Posterior cingulate gyrus (tissue), 11 donors: ENCODE measurements around the gene CHST11.

Source experiments
- DNase-seq, 10 donors: peaks; one replicate each; pipeline versions ENCODE4 v3.0.0 to v3.0.0-alpha.2; 2020 to 2021; ENCODE audit warnings: mixed read lengths in 3 of 10
- intact Hi-C: fragments of 100-400 bp; cut with DNase I; formaldehyde crosslinking; loops from one replicate; pipeline ENCODE4 v1.15.1; 2023

The CHST11 gene

DNA sequence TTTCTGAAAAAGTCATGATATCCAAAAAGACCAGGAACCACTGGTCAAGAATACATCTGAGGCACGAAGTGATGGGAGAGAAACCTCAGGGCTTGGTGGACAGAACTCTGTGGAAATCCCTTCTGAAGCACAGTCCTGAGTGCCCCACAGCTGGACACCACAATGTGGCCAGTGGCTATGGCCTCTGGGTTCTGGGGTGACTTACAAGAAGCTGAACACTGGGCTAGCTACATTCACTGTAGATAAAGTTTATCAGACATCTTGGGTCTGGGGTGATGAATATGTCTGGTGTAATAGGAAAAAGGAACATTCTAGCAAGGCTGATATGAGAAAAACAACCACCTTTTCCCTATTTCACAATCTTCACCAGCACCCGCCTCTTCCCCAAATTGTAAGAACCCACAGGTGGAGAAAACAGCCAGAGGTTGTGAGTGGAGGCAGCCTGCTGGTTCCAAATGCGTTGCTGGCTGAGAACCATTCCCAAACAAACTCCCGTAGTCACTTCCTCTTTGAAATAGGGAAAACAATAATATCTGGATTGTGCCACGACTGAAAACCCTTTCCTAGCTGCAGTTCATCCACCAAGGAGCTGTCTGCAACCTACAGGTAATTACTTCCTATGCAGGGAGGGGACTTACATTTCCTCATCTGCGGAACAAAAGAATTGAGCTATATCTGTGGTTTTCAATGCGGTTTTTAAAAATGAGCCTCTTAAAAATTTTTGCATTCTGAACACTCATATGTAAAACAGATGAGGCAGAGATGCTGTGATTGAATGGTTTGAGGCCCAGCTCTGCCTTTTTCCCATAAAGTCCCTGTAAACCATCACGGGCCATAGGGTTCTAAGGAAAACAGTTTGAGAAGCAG lies 307.7 kb downstream of the CHST11 start:
- DNase-seq, result no peak
- intact Hi-C loops, result no loop called here

DNA sequence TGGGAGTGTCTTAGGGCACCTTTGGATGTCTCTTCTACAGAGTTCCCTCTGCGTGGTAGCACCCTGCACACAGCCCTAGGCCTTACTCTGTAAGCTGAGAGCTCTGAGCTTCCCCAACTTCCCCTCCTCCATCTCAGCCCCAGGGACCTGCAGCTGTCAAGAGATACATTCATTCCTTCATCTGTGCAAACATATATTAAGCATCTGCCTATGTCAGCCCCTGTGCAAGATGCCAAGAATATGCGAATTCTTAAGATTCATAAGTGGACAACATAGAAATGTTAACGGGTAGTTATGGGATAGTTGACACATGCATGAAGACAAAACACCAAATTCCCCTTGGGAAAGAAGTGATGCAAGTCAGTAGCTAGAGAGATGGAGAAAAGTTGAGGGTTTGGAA lies 310.5 kb downstream of the CHST11 start:
- intact Hi-C loops, result no loop called here
- no peak for DNase-seq

DNA sequence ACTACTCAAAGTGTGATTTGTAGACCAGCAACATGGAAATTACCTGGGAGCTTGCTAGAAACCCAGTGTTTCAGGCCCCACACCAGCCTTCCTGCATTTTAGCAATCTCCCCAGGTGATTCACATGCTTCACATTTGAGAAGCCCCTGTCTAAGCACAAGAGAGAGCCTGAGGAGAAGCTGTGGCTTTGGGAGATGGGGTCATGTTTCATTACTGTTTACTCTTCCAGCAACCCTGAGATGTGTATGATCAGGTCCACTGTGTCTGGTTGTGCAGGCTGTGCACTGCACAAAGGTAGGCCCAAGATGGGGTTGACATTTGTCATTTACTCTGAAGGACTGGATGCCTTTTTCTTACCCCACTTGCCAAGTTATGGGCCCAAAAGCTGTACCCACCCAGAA lies 311.3 kb downstream of the CHST11 start:
- intact Hi-C loops, result no loop called here
- no peak for DNase-seq

DNA sequence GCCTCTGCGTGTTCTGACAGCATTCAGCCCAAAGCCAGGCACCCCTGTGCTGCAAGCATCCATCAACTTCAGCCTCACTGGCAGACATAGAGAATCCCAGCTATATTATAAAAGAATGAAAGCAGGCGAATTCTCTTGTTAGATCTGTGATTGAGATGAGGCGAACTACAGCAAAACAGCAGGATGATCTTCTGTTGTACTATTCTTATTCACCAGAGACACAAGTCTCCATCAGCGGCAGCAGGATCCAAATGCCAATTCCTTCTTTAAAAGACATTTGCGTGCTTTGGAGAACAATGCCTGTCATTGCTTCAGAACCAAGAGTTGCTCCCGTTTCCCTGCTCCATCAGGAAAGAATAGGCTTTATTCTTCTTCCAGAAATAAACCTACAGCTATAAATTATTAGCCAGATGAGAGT lies 312.4 kb downstream of the CHST11 start:
- intact Hi-C loops, result no loop called here
- no peak for DNase-seq

GRCh38 chr12:104772336-104772735 lies 315.6 kb downstream of the CHST11 start:
- intact Hi-C loops, result no loop called here

DNA sequence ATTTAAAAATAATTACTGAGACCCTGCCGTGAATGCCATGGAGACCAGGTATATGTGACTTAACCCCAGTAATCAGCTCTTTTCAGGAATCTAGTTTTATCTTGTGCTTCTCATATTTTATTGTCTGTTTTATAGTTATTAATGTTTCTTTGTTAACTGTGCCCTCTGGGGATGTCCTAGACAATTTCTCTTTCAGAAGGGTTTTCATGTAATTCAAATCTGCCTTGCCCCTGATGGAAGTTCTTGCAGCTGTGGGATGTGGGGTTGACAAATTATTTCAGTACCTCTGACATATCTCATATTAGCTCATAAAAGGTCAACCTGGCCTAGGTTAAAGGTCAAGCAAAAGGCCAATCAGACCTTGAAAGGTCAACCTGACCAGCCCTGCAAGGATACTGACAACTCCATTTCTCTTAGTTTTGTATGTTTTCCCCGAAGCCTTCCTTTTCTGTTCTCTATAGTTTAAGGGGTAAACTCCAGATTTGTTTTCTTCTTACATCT lies 319.0 kb downstream of the CHST11 start:
- no peak for DNase-seq
- intact Hi-C loops, result no loop called here

More at GRCh38 chr12:104772336-104772735, 315.6 kb downstream of the CHST11 start:
- no peak for DNase-seq

GRCh38 chr12:104779134-104779533 lies 322.4 kb downstream of the CHST11 start:
- DNase-seq, result no peak

DNA sequence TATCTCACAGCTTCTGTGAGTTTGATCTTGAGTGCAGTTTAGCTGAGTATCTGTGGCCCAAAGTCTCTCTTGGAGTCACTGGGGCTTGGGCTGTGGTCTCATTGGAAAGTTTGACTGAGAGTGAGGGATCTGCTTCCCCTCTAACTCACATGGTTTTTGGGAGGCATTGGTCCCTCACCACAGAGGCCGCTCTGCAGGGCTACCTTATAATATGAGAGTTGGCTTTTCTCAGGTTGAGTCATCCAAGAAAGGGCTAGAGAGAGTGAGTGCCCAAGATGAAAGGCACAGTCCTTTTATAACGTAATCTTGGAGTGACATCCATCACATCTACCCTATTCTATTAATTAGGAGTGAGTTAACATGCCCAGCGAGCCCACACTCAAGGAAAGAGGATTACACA lies 325.5 kb downstream of the CHST11 start:
- intact Hi-C loops, result no loop called here
- DNase-seq, result peak in 1 of 10 donors; percentile 52

More at GRCh38 chr12:104779134-104779533, 322.4 kb downstream of the CHST11 start:
- intact Hi-C loops, result no loop called here

DNA sequence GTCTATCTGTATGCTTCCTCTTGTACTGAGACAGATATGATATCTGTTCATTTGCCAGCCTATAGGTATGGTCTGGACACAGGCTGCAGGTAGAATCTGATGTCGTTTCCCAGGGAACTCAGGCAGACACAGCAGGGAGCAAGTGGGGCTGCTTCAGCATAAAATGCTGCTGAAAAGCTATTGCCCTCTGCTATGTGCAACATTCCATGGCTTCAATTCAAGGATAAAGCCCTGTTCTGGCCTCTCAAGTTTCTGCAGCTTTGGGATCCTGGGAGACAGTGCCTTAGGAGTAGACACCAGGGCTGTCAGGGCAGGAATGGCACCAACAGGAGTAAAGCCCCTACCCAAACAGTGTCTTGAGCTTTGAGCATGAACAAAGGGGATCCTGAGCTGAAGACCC lies 327.8 kb downstream of the CHST11 start:
- intact Hi-C loops, result no loop called here
- DNase-seq, result no peak

DNA sequence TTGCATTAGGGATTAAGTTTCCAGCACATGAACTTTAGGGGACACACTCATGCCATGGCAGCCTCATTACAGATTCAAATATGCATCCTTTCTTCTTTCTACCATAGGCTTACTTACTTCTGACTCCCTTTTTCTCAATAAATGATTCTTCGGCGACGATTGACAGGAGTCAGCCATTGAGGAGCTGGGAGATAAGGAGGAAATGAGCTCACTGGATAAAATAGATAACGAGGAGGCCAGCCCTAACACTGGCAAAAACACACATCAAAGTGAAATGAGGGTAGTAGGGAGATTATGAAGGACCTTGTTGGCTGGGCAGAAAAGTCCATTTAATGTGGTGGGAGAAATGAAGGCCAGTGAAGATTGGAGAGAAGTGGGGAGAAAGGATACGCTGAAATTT lies 329.1 kb downstream of the CHST11 start:
- DNase-seq, result no peak
- intact Hi-C loops, result no loop called here

- intact Hi-C loops, result no loop called here
- DNase-seq, result no peak
Observed at GRCh38 chr12:104786352-104786751, 329.6 kb downstream of the CHST11 start.

DNA sequence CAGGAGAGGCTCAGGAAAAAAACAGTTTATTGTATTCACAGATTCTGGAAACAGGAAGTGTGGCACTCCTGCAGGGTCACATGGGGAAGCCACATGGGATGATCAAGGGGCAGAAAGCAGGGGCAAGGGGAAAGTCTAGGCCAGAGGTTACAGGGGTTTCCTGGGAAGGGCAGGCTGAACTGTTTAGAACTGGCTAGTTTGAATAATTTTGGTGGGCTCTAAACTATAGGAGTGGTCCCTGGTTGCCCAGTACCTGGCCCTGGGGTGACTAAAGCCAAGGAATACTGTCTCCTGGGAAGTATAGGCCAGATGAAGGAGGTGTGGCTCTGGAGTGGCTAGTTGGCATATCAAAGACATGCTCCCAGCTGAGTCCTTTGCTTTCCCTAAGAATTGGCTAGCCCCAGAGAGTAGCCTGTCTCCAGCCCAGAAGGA lies 332.1 kb downstream of the CHST11 start:
- intact Hi-C loops, result no loop called here
- no peak for DNase-seq

GRCh38 chr12:104790296-104791125 lies 333.8 kb downstream of the CHST11 start:
- intact Hi-C loops, result no loop called here
- peak in 3 of 10 donors; percentile 27 to 74 (median 73) for DNase-seq

- no peak for DNase-seq
- intact Hi-C loops, result no loop called here
Observed at GRCh38 chr12:104792570-104792969, 335.8 kb downstream of the CHST11 start.

DNA sequence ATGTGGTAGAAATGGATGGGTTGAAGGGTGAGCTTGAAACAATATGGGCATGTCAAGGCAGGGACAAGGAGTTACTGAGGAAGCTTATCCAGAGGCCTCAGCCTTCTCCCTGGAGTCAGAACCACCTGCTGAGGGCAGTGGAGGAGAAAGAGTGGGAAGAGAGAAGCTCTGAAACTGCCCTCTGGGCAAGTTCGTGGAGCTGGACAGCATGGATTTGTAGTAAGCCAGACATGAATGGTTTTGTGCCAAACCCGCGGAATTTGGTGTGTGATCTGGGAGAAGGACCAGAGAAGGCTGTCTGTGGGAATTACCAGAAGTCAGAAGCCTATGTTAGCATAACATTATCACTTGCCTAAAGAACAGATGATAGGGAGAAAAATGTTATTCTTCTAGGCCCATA lies 336.5 kb downstream of the CHST11 start:
- intact Hi-C loops, result no loop called here
- DNase-seq, result no peak

- intact Hi-C loops, result no loop called here
- DNase-seq, result no peak
Observed at GRCh38 chr12:104793968-104794367, 337.2 kb downstream of the CHST11 start.

DNA sequence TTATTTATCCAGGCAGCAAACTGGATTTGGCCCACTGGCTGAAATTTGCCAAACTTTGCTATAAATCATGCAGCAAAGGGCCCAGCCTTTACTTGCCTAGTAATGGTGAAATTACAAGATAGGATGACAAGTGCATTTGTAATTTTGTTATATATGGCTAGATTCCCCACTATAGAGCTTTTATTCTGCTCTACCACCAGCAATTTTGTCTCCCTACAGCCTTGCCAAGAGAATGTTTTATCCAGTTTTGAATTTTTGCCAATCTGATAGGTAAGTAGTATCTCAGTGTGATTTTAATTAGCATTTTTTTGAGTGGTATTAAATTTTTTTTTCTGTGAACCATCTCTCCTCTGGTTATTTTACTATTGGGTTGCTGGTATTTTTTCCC lies 339.7 kb downstream of the CHST11 start:
- intact Hi-C loops, result no loop called here
- no peak for DNase-seq

GRCh38 chr12:104799458-104799857 lies 342.7 kb downstream of the CHST11 start:
- DNase-seq, result no peak
- intact Hi-C loops, result no loop called here

- no peak for DNase-seq
- intact Hi-C loops, result no loop called here
Observed at GRCh38 chr12:104801005-104801404, 344.3 kb downstream of the CHST11 start.

DNA sequence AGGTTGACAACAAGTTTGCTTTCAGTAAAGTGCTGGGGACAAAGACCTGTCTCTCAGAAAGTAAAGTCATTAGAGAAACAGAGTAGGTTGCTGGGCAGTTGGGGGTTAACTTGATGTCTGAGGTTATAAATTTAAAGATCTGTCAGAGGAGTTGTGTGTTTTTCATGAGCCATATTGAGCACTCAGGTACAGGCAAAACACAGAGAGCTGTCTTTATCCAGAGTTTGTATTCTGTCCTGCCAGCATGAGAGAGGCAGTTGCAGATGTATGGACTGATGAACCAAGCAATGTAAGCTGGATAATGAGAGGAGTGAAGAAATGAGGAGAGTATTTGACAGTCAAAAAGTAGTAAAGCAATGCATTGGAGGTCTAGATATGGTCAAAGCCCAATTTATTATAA lies 344.7 kb downstream of the CHST11 start:
- intact Hi-C loops, result no loop called here
- DNase-seq, result no peak

GRCh38 chr12:104802208-104802607 lies 345.5 kb downstream of the CHST11 start:
- intact Hi-C loops, result no loop called here

More at GRCh38 chr12:104802208-104802607, 345.5 kb downstream of the CHST11 start:
- DNase-seq, result no peak
